ENCODE data around the gene PRICKLE3.

The PRICKLE3 gene

DNA sequence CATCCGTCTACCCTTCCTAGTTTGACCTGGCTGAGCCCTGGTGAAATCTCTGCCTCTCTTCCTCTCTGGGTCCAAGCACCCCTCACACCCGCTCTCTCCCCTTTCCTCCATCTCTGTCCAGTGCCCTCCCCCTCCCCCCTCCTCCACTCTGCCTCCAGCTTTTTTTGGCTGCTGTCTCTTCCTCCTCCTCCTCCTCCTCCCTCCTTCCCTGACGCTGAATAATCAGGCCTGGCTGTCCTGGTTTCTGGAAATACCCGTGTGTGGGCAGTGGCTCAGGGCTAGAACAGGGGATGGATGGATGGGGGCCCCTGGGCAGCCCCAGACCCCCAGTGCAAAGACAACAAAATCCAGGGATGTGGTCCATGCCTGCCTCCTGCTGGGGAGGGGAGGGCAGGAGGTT is 18.5 kb upstream of the PRICKLE3 start:
- no peak for DNase-seq

DNA sequence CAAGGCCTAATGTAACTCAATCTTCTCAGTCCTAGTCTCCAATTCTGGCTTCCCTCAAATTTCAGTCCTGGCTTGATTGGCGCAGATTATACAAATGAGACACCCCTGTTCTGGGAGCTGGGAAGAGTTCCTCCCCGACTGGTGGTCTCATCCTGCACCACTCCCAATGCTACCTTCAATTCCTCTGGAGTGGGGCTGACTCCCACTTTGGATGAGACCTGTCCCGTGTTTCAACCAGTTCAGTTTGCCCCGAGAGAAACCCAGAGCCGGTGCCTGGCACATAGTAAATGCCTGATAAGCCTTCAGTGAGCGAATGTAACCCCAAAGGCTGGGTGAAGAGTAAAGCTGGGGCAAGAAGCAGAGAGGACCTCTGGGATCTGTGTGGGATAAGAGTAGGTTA is 17.8 kb upstream of the PRICKLE3 start:
- DNase-seq: no peak

DNA sequence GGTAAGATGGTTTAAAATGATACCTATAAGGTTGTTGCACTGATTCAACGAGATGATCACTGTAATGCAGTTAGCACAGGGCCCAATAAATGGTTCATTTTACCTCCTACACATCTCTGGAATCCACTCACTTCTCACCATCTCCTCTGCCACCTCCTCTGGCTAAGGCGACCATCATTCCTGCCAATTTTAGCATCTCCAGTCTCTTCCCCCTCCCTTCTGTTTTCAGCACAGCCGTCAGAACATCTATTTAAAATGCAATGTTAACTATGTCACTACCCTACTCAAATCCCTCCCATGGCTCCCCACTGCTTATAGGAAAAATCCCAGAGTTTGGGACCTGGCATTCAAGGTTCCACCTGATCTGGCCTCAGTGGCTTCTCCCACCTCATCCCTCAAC is 17.4 kb upstream of the PRICKLE3 start:
- DNase-seq: no peak

DNA sequence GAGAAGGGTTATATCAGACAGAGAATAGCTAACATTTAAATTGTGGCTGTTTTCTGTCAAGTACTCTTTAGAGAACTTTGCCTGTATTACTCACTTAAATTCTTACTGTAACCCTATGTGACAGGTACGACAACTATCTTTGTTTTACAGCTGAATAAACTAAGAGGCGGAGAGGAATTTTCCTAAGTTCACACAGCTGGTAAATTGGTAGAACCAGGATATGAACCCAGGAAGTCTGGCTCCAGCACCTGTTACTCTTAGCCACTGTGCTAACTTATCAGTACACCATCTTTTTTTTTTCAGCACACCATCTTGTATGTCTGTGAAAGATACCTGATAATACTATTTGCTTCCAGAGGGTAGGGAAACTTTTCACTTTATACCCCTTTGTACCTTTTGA is 15.8 kb upstream of the PRICKLE3 start:
- DNase-seq: no peak

DNA sequence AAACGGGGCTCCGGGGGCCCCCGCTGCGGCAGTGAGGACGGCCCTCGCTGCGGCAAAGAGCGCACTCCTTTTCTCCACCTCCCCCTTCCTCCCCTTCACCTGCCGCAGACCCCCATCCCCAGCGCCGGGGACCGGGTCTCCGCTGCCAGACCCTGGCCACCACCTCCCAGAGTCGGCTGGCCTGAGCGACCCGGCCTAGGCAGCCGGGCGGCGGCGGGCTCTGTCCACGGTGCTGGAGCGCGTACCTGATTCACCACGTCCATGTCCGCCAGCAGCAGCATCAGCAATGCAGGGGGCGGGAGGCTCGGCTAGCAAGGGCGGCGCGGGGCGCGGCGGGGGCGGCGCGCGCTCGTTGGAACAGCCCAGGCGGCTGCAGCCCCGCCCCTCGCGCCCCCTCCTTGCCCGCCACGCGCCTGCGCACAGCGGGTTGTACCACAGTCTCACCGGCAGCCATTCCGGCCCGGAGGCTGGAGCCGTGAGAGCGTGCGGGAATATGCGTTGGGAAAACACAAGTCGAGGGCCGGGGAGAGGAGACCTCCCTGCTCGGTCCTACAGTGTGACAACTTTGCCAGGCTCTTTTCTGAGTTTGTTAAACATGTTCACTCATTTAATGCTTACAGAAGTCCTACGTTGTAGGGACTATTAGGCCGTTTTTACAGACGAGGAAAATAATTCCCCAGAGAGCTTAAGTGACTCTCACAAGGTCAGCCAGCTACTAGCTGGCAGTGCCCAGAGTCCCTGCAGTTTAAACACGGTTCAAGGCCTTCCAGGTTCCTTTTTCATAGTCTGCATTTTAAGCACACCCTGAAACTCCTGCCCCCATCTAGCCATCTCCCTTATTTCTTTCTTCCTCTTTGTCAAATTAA is 14.0 kb upstream of the PRICKLE3 start, which contains the start of gene SYP:
SYP (minus strand) TSS at position 288 of the 866 bp plus-strand sequence; CDS start at position 281, 7 bp downstream.
- peak; percentile 60 for DNase-seq

DNA sequence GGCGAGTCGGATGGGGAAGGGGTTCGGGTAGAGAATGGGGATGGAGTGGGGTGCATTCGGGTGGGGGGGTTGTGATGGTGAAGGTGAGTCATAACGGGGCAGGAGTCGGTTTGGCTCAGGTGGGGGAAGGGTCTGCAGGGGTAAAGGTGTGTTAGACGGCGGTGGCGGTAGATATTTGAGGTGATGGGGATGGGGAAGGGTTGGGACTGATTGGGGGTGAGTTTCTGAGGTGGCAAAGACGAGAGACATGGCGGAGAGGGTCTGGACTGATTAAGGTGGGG is 13.1 kb upstream of the PRICKLE3 start:
- no peak for DNase-seq

GRCh38 chrX:49198540-49199314 is 12.6 kb upstream of the PRICKLE3 start:
- DNase-seq: no peak

- DNase-seq: no peak
These were observed 11.4 kb upstream of the PRICKLE3 start for GRCh38 chrX:49197543-49198087.

DNA sequence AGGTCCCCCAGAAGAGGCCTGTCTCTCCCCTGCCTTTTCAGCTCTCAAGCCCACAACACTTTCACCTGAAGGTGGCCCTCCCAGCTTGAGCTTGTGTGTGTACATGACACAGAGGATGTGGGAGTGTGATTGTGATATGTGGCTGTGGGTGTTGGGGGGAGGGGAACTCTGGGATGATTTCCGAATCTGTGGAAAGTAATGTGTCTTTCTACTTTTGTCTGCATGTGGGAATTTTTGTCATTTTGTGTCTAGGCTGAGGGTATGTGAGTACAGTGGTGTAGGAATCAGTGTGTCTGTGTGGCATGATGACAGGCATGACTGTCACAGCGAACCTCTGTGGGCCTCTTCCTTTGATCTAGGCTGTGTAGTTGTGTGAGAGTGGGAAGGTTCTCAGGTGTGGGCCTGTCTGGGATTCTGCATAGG is 7.4 kb upstream of the PRICKLE3 start:
- no peak for DNase-seq

- DNase-seq: no peak
These were observed 6.7 kb upstream of the PRICKLE3 start for GRCh38 chrX:49192722-49193328.

- DNase-seq: no peak
These were observed 5.4 kb upstream of the PRICKLE3 start for GRCh38 chrX:49191574-49192011.

- peak; percentile 97 for DNase-seq
These were observed 4.8 kb upstream of the PRICKLE3 start for GRCh38 chrX:49190821-49191573.

DNA sequence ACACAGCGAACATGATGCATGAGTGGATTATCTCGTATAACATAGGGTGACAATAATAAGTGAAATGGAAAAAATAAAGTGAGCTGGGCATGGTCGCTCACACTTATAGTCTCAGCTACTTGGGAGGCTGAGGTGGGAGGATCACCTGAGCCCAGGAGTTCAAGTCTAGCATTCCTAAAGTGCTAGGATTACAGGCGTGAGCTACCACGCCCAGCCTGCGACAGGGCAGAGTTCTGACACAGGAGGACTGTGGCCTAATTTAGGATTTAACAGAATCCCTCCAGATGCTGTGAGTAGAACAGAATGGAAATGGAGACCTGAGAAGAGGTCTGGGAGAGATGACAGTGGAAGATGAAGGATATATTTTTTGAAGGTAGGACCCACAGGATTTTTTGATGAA is 3.4 kb upstream of the PRICKLE3 start:
- no peak for DNase-seq

DNA sequence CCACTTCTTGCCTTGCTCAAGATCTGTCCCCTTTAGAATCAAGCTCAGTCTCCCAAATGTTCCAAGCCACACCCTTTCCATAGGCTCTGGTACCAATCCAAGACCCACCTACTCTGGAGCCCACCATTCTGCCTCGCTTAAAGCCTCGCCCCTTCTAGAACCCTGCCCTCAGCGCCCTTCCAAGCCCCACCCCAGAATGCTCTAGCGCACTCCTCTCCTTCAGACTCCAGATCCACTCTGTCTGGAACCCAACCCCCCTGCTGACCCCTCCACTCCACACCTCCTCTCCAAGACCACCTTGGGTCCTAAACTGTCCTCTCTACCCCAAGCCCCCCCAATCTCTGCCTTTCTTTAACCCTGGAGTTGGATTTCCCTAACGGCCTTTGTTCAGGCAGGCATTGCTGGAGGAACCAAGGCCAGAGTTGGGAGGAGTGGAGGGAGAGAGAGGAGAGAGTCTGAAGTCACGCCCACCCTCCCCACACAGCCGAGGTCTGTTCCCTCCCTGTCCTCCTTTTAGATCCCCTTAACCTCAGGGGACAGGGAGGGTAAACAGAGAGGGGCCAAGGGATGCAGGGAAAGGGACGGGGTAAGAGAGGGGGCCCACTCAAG is 2.4 kb upstream of the PRICKLE3 start:
- no peak for DNase-seq

DNA sequence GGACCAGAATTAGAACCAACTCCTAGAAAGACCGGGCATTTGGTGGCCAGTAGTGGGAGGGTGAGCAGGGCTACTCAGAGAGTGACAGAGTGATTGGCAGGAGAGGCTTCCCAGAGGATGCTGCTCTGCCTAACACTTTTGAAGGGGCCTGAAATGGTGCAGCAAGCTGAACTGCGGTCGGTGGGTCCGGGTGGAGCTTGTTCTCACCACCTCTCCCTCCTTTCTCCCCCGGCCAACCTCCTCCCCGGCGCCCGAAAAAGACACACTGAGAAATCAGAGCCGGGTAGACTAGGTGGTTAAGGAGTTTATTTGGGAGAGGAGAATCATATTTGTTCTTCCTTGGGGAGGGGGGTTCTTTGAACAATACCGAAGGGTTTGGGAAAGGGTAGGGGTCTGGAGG is 1.4 kb upstream of the PRICKLE3 start:
- DNase-seq: no peak

GRCh38 chrX:49187028-49187394 is 838 bp upstream of the PRICKLE3 start:
- no peak for DNase-seq

GRCh38 chrX:49184294-49185281 is 1.6 kb downstream of the PRICKLE3 start:
- peak; percentile 61 for DNase-seq

GRCh38 chrX:49183701-49184281 is 2.4 kb downstream of the PRICKLE3 start:
- no peak for DNase-seq

DNA sequence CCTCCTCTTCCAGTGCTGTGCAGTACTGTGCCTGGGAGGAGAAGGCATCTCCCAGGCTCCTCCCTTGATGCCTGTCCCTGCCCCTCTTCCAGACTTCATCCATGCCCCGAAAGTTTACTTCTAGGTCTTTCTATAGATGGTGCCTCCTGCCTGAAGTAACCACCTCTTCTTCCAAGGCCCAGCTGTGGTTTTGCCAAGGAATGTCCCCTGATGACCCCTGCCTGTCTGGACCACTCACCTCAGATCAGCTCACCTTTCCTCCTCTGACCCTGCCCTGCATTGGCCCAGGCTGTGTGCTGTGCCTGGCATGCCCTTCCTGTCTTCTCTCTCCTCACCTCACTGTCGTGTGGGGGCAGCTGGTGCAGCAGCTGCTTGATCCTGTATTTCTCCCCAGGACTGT is 6.8 kb downstream of the PRICKLE3 start:
- no peak for DNase-seq

- no peak for DNase-seq
These were observed 7.6 kb downstream of the PRICKLE3 start for GRCh38 chrX:49178537-49178936.
